ENCODE measurements around the gene CPED1.
A peak's percentile ranks its signal among the peaks of the same experiment; 100 is the strongest.

The CPED1 gene

GRCh38 chr7:121323515-121324302 lies 335.2 kb downstream of the CPED1 start:
- ChIA-PET POLR2A (interaction anchor here (0.7 kb wide), 1 partner anchor 225 kb away, joined by 3 read pairs; no protein-coding TSS in a partner anchor), CTCF (interaction anchor here (1.0 to 1.3 kb wide), 2 partner anchors 23 to 28 kb away, joined by 3 to 5 read pairs; no protein-coding TSS in a partner anchor)
- Histone ChIP-seq H3K4me1 (ENCODE audit: control extremely low read depth in 1 of 4, control insufficient read depth in 4 of 4, insufficient read depth in 4 of 4, low read length in 3 of 4) (peaks cover 0 to under 1% (median 0%) of the 10 kb centered on the region in 4 experiments), H3K27me3 (replicated peaks in 2 of 5; ENCODE audit: control insufficient read depth in 4 of 5, insufficient read depth in 5 of 5, low read length in 4 of 5) (peaks cover 11 to 36% (median 20%) of the 10 kb centered on the region in 5 experiments), H3K27ac (ENCODE audit: insufficient read depth in 1 of 2, low read depth in 1 of 2, low read length in 2 of 2, poor library complexity in 1 of 2, severe bottlenecking in 2 of 2) (no peak overlapping the region), H3K9me3 (ENCODE audit: control extremely low read depth in 1 of 5, control insufficient read depth in 4 of 5, insufficient read depth in 2 of 5, low read depth in 1 of 5, low read length in 4 of 5) (no peaks in the 10 kb centered on the region), H3K36me3 (ENCODE audit: control insufficient read depth in 4 of 4, insufficient read depth in 4 of 4, low read length in 3 of 4) (no peaks in the 10 kb centered on the region), H3K4me3 (ENCODE audit: control insufficient read depth in 1 of 7, extremely low read depth in 1 of 7, insufficient read depth in 4 of 7, low read depth in 2 of 7, low read length in 6 of 7) (no peak overlapping the region)
- no peak for DNase-seq
- WGBS (ENCODE audit: insufficient coverage) = 83% methylated on average over 3 of the region's 5 CpGs

- CTCF ChIA-PET = no interaction called here
- no peak for DNase-seq
- H3K9me3 ChIP-seq (ENCODE audit: control extremely low read depth in 1 of 5, control insufficient read depth in 4 of 5, insufficient read depth in 2 of 5, low read depth in 1 of 5, low read length in 4 of 5) = no peaks in the 10 kb centered on the region
- POLR2A ChIA-PET = no interaction called here
- H3K27ac ChIP-seq (ENCODE audit: insufficient read depth in 1 of 2, low read depth in 1 of 2, low read length in 2 of 2, poor library complexity in 1 of 2, severe bottlenecking in 2 of 2) = no peak overlapping the region
- peaks cover 0 to 19% (median 12%) of the 10 kb centered on the region in 4 experiments for H3K4me1 ChIP-seq (ENCODE audit: control extremely low read depth in 1 of 4, control insufficient read depth in 4 of 4, insufficient read depth in 4 of 4, low read length in 3 of 4)
- H3K4me3 ChIP-seq (ENCODE audit: control insufficient read depth in 1 of 7, extremely low read depth in 1 of 7, insufficient read depth in 4 of 7, low read depth in 2 of 7, low read length in 6 of 7) = no peak overlapping the region
- no peaks in the 10 kb centered on the region for H3K36me3 ChIP-seq (ENCODE audit: control insufficient read depth in 4 of 4, insufficient read depth in 4 of 4, low read length in 3 of 4)
- WGBS (ENCODE audit: insufficient coverage) = 94% methylated on average over 3 of the region's 5 CpGs
- H3K27me3 ChIP-seq (replicated peaks in 2 of 5; ENCODE audit: control insufficient read depth in 4 of 5, insufficient read depth in 5 of 5, low read length in 4 of 5) = peaks cover 20 to 73% (median 38%) of the 10 kb centered on the region in 5 experiments
These were observed 339.2 kb downstream of the CPED1 start for GRCh38 chr7:121327671-121328070.

- Histone ChIP-seq H3K27me3 (replicated peaks in 2 of 5; ENCODE audit: control insufficient read depth in 4 of 5, insufficient read depth in 5 of 5, low read length in 4 of 5) (peaks cover 18 to 80% (median 36%) of the 10 kb centered on the region in 5 experiments), H3K4me3 (ENCODE audit: control insufficient read depth in 1 of 7, extremely low read depth in 1 of 7, insufficient read depth in 4 of 7, low read depth in 2 of 7, low read length in 6 of 7) (peak within 1 kb of the TSS in 4 of 7 experiments; percentile 11 to 62 (median 18)), H3K9me3 (ENCODE audit: control extremely low read depth in 1 of 5, control insufficient read depth in 4 of 5, insufficient read depth in 2 of 5, low read depth in 1 of 5, low read length in 4 of 5) (no peaks in the 10 kb centered on the region), H3K36me3 (ENCODE audit: control insufficient read depth in 4 of 4, insufficient read depth in 4 of 4, low read length in 3 of 4) (no peaks in the 10 kb centered on the region), H3K27ac (ENCODE audit: insufficient read depth in 1 of 2, low read depth in 1 of 2, low read length in 2 of 2, poor library complexity in 1 of 2, severe bottlenecking in 2 of 2) (no peak within 1 kb of the TSS), H3K4me1 (ENCODE audit: control extremely low read depth in 1 of 4, control insufficient read depth in 4 of 4, insufficient read depth in 4 of 4, low read length in 3 of 4) (peaks cover 0 to 19% (median 12%) of the 10 kb centered on the region in 4 experiments)
- no peak for DNase-seq
- 28% methylated on average over 6 of the region's 27 CpGs for WGBS (ENCODE audit: insufficient coverage)
- ChIA-PET CTCF (no interaction called here), POLR2A (no interaction called here)
These were observed 340.1 kb downstream of the CPED1 start, which contains the start of gene WNT16 for GRCh38 chr7:121328508-121329190. TSS of gene WNT16 (plus strand) at chr7:121329000. CDS start at chr7:121329293, 293 bp downstream.

- peak overlapping the region in 4 of 7 experiments; percentile 11 to 62 (median 18) for H3K4me3 ChIP-seq (ENCODE audit: control insufficient read depth in 1 of 7, extremely low read depth in 1 of 7, insufficient read depth in 4 of 7, low read depth in 2 of 7, low read length in 6 of 7)
- ChIA-PET POLR2A (no interaction called here), CTCF (interaction anchor here (0.6 kb wide), 1 partner anchor 482 kb away, joined by 3 read pairs; no protein-coding TSS in a partner anchor)
- DNase-seq = peak in 2 of 3 donors; percentile 38 to 47
- no peaks in the 10 kb centered on the region for H3K9me3 ChIP-seq (ENCODE audit: control extremely low read depth in 1 of 5, control insufficient read depth in 4 of 5, insufficient read depth in 2 of 5, low read depth in 1 of 5, low read length in 4 of 5)
- under 1% methylated on average over 38 of the region's 47 CpGs for WGBS (ENCODE audit: insufficient coverage)
- no peak overlapping the region for H3K27ac ChIP-seq (ENCODE audit: insufficient read depth in 1 of 2, low read depth in 1 of 2, low read length in 2 of 2, poor library complexity in 1 of 2, severe bottlenecking in 2 of 2)
- peaks cover 19 to 85% (median 34%) of the 10 kb centered on the region in 5 experiments for H3K27me3 ChIP-seq (replicated peaks in 2 of 5; ENCODE audit: control insufficient read depth in 4 of 5, insufficient read depth in 5 of 5, low read length in 4 of 5)
- H3K4me1 ChIP-seq (ENCODE audit: control extremely low read depth in 1 of 4, control insufficient read depth in 4 of 4, insufficient read depth in 4 of 4, low read length in 3 of 4) = peaks cover 0 to 19% (median 12%) of the 10 kb centered on the region in 4 experiments
- no peaks in the 10 kb centered on the region for H3K36me3 ChIP-seq (ENCODE audit: control insufficient read depth in 4 of 4, insufficient read depth in 4 of 4, low read length in 3 of 4)
These were observed 340.9 kb downstream of the CPED1 start for GRCh38 chr7:121329191-121330052.

- Histone ChIP-seq H3K27ac (ENCODE audit: insufficient read depth in 1 of 2, low read depth in 1 of 2, low read length in 2 of 2, poor library complexity in 1 of 2, severe bottlenecking in 2 of 2) (no peak overlapping the region), H3K9me3 (ENCODE audit: control extremely low read depth in 1 of 5, control insufficient read depth in 4 of 5, insufficient read depth in 2 of 5, low read depth in 1 of 5, low read length in 4 of 5) (no peaks in the 10 kb centered on the region), H3K36me3 (ENCODE audit: control insufficient read depth in 4 of 4, insufficient read depth in 4 of 4, low read length in 3 of 4) (no peaks in the 10 kb centered on the region), H3K27me3 (replicated peaks in 2 of 5; ENCODE audit: control insufficient read depth in 4 of 5, insufficient read depth in 5 of 5, low read length in 4 of 5) (peaks cover 19 to 91% (median 40%) of the 10 kb centered on the region in 5 experiments), H3K4me1 (ENCODE audit: control extremely low read depth in 1 of 4, control insufficient read depth in 4 of 4, insufficient read depth in 4 of 4, low read length in 3 of 4) (peaks cover 0 to 19% (median 12%) of the 10 kb centered on the region in 4 experiments), H3K4me3 (ENCODE audit: control insufficient read depth in 1 of 7, extremely low read depth in 1 of 7, insufficient read depth in 4 of 7, low read depth in 2 of 7, low read length in 6 of 7) (peak overlapping the region in 4 of 7 experiments; percentile 21 to 62 (median 26))
- no peak for DNase-seq
- ChIA-PET POLR2A (interaction anchor here (0.6 kb wide), 2 partner anchors 17 to 66 kb away, joined by 3 read pairs; no protein-coding TSS in a partner anchor), CTCF (interaction anchor here (0.6 kb wide), 2 partner anchors 483 to 881 kb away, joined by 3 to 4 read pairs; no protein-coding TSS in a partner anchor)
- 1% methylated on average over 39 of the region's 52 CpGs for WGBS (ENCODE audit: insufficient coverage)
These were observed 341.7 kb downstream of the CPED1 start for GRCh38 chr7:121330053-121330833.

GRCh38 chr7:121331048-121331447 lies 342.5 kb downstream of the CPED1 start:
- no CpG with 5 or more reads among the region's 4 CpGs for WGBS (ENCODE audit: insufficient coverage)

More at GRCh38 chr7:121331048-121331447, 342.5 kb downstream of the CPED1 start:
- no peaks in the 10 kb centered on the region for H3K9me3 ChIP-seq (ENCODE audit: control extremely low read depth in 1 of 5, control insufficient read depth in 4 of 5, insufficient read depth in 2 of 5, low read depth in 1 of 5, low read length in 4 of 5)
- H3K36me3 ChIP-seq (ENCODE audit: control insufficient read depth in 4 of 4, insufficient read depth in 4 of 4, low read length in 3 of 4) = no peaks in the 10 kb centered on the region
- no peak for DNase-seq
- H3K27ac ChIP-seq (ENCODE audit: insufficient read depth in 1 of 2, low read depth in 1 of 2, low read length in 2 of 2, poor library complexity in 1 of 2, severe bottlenecking in 2 of 2) = no peak overlapping the region
- ChIA-PET CTCF (interaction anchor here (0.6 kb wide), 1 partner anchor 881 kb away, joined by 4 read pairs; no protein-coding TSS in a partner anchor), POLR2A (interaction anchor here (0.6 kb wide), 2 partner anchors 16 to 65 kb away, joined by 3 read pairs; no protein-coding TSS in a partner anchor)
- H3K4me1 ChIP-seq (ENCODE audit: control extremely low read depth in 1 of 4, control insufficient read depth in 4 of 4, insufficient read depth in 4 of 4, low read length in 3 of 4) = peaks cover 0 to 19% (median 12%) of the 10 kb centered on the region in 4 experiments
- H3K4me3 ChIP-seq (ENCODE audit: control insufficient read depth in 1 of 7, extremely low read depth in 1 of 7, insufficient read depth in 4 of 7, low read depth in 2 of 7, low read length in 6 of 7) = no peak overlapping the region
- peaks cover 21 to 93% (median 42%) of the 10 kb centered on the region in 5 experiments for H3K27me3 ChIP-seq (replicated peaks in 2 of 5; ENCODE audit: control insufficient read depth in 4 of 5, insufficient read depth in 5 of 5, low read length in 4 of 5)
